Fibroblast of upper back skin (primary cell): ENCODE measurements around the gene RESP18.
"Not testable (repeated sequence)": the region's sequence is repeated elsewhere in the genome, so short reads cannot be mapped to it uniquely, and the experiment has no call there.

Experiments
- DNase-seq: peaks from one replicate; pipeline ENCODE4 v3.0.0-alpha.2; 2013

RESP18 gene

DNA sequence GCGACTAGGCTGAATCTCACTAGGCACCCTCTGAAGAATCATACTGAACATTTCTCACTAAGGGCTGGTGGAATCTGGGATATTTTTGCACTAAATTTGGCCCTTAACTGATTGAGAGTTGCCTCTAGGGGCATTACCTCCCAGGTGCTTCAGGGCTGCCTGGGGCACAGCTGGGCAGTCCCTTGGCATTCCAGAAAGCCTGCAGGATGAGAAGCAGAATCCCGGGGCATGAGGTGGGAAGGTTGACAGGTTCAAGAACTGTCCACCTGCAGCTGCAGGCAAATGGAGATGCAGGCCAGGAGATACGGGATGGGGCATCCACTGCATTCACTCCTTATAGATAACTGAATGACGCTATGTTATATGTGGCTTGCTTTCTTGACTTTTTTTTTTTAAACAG lies 7.4 kb downstream of the RESP18 start:
- DNase-seq: no peak

DNA sequence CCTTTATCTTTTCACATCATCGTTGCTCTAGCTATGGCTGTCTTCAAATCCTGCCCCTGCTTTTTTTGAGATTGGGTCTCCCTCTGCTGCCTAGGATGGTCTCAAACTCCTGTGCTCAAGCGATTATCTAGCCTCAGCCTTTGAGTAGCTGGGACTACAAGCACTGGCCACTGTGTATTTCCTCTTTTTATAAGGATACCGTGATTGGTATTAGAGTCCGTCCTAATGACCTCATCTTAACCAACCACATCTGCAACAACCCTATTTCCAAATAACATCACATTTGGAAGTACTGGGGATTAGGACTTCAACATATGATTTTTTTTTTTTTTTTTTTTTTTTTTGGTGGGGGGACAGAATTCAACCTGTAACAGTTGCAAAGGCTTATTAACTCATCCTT lies 9.1 kb downstream of the RESP18 start:
- DNase-seq: no peak

DNA sequence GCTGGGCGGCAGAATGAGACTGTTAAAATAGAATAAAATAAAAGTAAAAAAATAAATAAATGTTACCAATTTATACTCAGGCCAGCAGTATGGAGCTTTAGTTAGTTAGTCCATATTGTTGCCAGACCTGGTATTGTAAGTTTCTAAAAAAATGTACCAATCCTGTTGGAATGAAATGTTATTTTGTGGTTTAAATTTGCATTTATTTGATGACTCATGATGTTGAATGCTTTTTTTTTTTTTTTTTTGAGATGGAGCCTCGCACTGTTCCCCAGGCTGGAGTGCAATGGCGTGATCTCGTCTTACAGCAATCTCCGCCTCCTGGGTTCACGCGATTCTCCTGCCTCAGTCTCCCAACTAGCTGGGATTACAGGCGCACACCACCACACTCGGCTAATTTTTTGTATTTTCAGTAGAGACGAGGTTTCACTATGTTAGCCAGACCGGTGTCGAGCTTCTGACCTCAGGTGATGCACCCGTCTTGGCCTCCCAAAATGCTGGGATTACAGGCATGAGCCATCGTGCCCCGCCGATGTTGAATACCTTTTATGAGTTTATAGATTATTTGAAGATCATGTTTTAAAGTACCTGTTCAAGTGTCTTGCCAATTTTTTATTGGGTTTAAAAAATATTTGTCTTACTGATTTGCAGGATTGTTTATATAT lies 17.6 kb downstream of the RESP18 start:
- DNase-seq: peak; percentile 34

DNA sequence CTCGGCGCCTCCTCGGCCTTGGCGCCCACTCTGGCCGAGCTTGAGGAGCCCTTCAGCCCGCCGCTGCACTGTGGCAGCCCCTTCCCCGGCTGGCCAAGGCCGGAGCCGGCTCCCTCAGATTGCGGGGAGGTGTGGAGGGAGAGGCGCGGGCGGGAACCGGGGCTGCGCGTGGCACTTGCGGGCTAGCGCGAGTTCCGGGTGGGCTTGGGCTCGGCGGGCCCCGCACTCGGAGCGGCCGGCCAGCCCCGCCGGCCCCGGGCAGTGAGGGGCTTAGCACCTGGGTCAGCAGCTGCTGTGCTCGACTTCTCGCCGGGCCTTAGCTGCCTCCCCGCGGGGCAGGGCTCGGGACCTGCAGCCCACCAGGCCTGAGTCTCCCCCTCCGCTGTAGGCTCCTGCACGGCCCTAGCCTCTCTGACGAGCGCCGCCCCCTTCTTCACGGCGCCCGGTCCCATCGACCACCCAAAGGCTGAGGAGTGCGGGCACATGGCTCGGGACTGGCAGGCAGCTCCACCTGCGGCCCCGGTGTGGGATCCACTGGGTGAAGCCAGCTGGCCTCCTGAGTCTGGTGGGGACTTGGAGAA lies 19.8 kb downstream of the RESP18 start:
- not testable (repeated sequence) for DNase-seq

DNA sequence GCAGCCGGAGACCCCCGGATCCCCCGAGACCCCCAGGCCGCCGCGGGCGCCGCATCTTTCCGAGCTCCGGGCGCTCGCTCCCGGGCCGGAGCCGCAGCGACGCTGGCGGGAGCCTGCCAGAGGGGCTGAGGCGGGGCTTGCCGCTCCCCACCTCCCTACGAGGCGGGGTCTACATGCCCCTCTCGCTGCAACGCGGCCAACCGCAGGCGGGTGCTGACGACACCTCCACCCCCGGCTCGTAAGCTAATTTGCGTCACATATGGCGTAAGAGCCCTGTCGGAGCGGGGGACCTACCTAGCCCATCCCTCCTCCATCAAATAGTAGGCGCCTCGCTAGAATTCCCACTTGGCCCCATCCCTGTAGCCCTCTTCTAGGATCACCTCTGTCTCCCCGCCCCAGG lies 23.3 kb downstream of the RESP18 start, which contains the start of gene PTPRN:
TSS of gene PTPRN (minus strand) at position 124 of the 400 bp plus-strand sequence. CDS start at position 55, 69 bp downstream.
- peak; percentile 83 for DNase-seq

DNA sequence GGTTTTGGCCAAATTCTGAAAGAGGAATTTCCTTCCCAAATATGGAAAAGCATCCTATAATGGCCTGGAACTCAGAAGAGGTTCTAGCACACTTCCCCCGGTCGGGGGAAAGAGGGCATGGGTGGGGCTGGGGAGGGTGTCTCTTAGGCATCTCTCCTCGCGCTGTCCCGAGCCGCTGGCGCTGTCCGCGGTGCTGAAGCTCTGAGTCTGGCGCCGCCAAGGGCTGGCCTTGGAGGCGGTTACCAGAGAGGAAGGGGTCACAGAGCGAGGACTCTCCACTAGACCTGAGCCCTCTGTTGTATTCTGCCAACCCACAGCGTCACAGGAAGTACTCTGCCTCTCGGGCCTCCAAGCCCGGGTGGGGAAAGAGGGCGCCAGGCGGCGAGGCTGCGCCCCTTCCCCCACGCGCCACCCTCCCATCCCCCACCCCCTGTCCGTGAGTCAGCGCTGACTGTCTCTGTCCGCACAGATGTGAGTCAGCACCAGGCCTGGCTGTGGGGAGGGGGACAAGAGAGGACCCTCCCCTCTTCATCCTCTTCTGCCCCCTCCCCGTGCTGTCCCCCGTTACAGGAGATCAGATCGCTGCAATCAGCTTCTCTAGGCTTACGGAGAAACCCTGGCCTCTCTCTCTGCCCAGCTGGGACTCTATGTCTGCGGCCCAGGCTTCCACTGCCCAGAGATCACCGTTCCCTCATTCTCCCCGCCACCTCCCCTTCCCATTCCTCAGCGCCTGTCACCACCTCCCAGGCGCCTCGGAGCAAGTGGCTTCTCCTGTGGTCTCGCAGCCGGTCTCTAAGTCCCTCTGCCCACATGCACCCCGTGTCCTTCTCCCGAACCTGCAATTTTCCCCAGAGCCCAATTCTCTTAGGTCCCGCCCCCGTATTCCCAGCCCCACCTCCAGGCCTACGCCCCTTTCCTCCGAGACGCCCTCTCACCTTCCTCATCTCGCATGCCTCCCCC lies 24.1 kb downstream of the RESP18 start:
- DNase-seq: peak; percentile 85

DNA sequence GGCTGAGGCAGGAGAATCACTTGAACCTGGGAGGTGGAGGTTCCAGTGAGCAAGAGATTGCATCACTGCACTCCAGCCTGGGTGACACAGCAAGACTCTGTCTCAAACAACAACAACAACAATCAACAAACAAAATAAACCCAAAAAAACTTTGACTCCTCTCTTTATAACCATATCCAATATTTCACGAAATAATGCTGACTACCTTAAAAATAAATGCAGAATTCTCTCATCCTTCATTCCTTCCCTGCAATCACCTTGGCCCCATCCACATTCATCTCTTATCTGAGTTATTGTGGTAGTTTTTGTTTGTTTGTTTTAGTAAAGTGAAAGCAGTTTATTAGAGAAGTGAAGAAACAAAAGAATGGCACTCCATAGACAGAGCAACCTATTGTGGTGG lies 26.5 kb downstream of the RESP18 start:
- DNase-seq: no peak

DNA sequence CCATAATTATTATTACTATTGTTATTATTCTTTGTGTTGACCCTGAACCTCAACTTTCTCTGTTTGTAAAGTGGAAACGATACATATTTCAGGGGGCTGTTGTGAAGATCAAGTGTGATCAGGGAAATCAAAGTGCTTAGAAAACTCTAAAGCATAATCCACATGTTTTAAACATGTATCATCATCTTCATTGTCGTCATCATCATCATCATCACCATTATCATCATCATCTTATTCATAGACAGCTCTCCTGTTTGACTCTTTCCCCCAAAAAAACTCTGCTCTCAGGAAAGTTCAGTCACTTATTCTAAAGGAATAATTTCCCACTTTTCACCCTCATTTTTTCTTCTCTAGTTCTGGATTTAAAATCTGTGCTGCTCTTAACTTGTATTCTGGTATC lies 28.3 kb downstream of the RESP18 start:
- DNase-seq: no peak

DNA sequence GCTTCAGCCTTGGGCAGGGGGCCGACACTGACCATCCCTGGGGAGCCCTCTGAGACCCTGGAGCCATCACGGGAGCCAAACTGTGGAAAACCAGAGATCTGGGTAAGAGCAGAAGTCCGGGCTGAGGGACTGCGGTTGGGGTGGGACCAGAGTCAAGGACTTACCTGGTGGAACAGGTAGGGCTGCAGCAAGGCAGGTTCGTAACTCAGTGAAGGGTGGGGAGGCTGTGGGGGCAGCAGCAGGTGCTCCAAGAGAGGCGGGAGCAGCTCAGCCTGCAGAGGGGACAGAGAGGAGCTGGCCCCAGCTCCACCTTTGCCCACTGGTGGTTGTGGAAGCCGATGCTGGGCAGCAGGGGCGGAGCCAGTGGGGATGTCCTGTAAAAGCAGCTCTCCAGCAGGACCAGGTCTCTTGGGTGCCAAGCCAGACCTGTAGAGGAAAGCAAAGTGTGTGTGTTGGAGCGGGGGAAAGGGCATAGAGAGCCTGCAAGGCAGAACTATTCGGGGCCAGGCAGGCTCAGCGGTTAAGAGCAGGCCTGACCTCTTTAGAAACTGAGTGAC lies 30.1 kb downstream of the RESP18 start:
- DNase-seq: no peak

DNA sequence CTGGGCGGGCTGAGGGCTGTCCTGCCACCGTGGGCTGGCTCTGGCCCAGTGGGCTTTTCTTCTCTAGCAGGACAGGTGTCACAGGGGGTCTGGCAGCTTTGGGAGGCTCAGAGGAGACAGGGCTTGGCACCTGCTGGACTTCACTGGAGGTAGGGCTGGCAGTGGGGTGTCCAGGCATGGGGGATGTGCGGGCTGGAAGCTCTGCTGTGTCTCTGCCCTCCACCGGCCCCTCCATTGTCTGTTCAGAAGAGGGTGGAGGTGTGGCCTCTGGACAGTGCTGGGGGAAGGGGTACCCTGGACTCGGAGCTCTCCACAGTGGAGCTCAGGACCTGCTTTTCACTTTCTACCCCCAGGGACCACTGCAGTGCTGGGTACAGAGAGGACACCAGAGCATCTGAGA lies 32.5 kb downstream of the RESP18 start:
- no peak for DNase-seq

DNA sequence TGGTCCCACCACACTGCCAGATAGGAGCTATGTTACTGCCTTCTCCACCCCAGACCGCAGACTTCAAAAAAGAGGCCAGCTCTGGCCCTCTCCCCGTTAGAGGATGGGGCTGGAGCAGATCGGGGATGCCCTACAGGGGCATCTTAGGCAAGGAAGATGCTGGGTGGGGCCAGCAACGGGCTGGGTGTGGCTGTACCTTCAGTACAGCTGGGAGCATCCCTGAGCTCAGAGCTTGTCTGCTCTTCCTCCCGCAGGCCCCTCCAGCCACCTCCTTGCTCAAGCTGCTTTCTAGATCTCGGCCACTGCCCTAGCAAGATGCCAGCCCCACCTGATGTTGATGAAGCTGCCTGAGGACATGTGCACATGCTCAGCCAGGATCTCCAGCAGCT lies 33.2 kb downstream of the RESP18 start:
- DNase-seq: no peak

DNA sequence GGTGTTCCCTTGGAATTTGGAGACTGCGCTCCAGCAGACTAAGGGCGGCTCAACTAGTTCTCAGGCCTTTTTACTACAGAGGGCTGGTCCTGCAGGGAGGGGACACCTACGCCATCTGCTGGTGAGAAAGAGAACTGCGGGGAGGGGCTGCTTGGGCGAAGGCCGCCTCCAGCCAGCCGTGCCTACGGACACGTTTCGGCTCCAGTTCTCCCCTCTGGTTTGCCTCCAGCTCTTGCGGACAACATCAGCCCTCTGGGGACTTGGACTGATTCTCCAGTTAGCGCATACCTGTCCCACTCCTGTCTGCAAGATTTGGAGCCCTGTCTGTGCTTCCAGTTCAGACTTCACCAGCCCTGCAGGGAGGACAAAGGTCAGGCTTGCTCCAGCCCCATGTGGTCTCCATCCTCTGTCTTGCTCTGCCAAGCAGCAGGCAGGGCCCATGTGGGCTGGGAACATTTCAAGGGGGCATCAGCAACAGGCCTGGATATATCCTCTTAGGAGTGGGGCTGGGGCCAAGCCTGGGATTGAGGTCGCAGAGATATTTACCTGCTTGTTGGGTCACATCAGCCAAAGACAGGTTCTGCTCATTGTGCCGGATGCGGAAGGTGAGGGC lies 33.7 kb downstream of the RESP18 start:
- peak; percentile 74 for DNase-seq

DNA sequence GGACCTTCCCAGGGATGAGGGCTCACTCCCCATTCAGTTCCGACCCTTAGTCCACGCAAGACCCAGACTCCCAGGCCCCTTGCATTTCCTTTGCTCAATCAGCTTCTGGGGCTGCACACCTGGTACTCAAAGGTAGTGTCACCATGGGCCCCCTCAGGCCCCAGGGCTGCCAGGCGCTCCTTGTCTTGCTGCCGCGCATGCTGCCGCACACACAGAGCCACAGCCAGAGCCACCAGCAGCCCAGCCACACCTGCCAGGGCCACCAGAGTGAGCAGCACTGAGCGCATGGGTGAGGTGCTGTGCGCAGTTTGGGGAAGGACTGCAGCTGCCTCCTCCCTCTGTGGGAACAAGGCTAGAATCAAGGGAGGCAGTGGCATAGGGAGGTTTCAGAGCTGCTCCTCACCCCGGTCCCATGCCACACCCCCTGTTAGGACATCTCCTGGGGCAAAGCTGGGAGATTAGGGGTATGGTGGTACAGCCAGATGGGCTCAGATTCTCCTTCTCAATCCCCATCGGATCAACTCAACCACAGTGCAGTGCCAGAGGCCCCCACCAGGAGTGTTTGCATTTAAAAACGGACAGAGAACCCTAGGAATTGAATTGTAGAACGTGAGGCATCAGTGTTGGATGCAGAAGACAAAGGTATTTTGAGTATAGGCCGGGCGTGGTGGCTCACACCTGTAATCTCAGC lies 34.6 kb downstream of the RESP18 start:
- DNase-seq: no peak

DNA sequence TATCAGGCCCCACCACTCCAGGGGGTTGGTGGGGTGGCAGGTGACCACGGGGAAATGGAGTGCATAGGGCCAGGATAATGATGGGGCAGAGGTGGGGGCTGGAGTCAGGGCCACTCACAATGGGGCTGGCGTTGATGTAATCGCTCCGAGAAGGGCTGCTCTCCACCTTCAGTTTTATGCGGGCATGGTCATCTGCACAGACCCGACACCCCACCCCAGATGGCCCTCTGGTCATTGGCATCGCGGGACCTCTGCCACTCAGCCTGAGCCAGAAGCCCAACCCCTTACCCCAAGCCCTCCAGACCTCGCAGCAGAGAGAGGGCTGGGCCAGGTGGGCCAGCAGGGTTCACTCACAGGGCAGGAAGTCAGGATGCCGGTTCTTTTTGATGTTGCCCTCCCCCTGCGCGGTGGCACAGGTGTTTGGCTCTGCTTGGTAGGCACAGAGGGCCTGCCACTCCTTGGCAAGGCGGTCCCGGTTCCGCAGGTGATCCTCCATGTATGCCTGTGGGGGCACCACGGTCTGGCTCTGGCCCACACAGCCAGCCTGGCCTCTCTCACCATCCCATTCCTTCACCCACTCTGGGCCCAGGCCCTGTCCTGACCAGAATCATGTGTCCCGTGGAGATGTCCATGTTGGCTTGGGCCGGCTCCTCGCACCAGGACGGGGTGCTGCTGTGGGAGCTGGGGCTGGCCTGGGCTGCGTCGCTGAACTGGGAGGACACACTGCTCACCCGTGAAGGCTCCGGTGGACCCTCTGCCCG lies 35.7 kb downstream of the RESP18 start:
- DNase-seq: no peak

DNA sequence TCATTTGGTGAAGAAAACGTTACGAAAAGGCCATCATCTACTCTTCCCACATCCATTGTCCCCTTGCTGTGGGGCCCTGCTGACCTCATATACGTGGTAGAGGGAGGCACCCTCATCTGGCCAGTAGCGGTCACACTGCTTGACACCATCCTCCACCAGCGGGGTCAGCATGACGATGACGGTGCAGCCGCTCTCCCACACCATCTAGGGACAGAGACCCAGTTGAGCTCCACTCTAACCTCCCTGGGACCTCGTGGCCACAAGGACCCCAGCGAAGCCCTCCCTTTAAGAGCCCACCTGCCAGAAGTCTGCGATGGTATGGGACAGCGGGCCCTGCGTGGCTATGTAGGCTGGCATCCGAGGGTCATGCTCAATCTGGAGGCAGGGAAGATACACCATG lies 36.4 kb downstream of the RESP18 start:
- DNase-seq: no peak

DNA sequence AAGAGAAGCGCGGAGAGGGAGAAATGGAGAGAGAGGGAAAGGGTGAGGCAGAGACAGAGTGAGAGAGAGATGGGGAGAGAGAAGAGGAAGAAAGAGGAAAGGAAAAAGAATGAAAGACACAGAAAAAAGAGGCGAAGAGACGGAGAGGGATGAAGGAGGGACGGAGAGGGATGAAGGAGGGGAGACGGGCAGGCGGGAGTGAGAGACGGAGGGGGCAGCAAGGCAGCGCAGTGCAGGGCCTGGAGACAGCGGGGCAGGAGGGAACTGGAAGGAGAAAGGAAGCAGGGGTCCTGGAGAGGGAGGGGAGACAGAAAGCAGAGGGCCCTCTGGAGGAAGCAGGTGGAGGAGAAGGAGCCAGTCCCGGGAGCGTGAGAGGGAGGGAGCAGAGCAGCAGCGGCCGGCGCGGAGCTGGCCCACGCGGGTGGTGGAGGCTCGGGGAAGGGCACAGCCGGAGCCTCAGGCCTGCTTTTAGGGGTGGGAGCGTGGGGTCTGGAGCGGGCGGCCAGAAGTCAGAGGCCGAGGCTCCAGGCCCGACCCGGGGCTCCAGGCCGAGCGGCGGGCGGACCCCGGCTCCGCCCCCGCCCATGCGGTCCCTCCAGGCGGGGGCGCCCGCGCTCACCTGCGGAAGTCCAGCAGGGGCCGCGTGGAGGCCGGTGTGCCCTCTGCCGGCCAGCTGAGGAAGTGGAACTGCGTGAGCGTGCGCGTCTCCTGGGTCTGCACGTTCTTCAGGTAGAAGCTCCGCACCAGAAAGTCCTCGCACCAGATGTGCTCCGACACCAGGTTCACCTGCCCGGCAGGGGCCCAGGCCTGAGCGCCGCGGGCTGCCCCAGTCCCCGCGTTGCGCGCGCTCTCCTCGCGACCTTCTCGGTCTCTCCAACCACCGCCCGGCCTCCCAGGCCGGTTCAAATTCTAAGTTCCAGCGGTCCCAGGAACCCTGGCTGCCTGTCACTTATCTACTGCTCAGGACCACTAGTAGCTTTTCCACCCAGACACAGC lies 37.9 kb downstream of the RESP18 start:
- DNase-seq: peak; percentile 69

DNA sequence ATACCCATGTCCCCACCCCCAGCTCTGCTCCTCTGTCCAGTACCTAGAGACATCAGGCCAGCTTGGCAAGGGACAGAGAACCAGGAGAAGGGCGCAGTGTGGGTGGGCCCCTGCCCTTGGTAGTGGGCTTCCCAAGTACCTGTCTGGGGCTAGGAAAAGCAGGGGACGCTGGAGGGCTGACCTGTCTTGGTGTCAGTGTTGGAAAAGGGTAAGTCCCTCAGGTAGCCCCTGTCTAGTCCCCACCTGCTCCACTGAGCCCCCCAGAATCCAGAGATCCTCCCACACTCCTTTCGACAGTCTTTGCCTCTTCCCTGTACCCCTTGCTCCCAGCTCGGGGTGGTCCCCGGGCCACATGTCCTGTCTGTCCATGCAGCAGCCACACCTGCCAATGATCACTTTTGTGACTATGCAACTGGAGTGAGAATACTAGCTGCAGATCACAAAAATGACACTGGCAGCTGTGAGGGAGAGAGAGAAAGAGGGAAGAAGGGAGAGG lies 38.8 kb downstream of the RESP18 start:
- DNase-seq: no peak

DNA sequence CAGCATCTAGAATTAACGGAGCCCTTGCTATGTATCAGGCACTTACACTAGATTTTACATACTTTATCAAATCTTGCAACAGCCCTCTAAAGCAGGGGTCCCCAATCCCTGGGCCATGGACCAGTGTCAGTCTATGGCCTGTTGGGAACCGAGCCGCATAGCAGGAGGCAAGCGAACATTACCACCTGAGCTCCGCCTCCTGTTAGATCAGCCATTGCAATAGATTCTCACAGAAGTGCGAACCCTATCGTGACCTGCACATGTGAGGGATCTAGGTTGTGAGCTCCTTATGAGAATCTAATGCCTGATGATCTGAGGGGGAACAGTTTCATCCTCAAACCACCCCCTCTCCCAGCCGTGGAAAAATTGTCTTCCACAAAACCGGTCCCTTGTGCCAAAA lies 39.9 kb downstream of the RESP18 start:
- no peak for DNase-seq

DNA sequence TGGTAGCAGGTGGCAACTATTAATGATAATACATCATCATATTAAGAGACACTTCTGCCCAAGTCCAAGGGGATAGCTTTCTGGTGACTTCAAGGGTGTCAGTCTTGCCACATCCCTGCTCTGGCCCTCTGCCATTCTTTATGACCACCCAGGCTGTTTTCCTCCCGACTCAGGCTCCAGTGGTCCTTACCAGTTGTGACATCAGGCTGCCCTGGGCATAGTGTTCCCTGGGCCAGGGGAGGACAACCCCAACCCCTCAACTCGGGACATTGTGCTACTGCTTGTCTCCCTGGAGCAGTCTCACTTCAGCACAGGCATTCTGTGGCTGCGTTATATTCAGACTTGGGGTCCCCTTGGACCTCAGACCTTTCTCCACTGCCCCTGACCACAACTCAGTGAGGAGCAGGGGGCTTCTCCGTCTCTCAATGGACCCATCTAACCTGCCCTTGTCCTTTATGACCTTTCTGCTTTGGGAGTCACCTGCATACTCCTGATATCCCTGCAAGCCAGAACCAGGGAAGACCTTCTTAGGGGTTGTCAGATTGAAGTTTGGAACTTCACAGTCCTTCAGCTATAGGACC lies 40.5 kb downstream of the RESP18 start:
- DNase-seq: no peak

DNA sequence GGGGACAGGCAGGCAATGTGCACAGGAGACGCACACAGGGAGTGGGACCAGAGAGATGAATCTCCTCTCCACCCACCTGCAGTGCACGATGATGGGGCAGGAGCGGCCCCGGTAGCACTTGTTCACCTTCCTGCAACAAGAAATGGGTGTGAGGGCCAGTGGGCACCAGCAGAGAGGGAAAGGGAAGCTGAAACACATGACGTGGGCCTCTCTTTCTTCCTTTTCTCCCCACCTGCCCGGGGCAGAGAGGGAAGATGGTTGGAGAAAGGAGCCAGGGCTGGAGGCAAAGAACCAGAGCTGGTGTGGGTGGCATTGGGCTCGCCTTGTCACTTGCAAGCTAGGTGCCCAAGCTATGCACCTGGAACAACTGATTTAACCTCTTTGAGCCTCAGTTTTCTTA lies 41.1 kb downstream of the RESP18 start:
- DNase-seq: no peak
